Tibial nerve (tissue), 3 donors: Measurements from ENCODE around the gene JARID2.

Experiments used
- CTCF ChIP-seq, 5 experiments: fragments of 200-600 bp in 3 of 5; fragments of 450-650 bp in 2 of 5; sonication (generic) in 3 of 5; IDR thresholded peaks; one replicate each; pipeline ENCODE4 v1.5.1; 2016 to 2019; ENCODE audit warnings: antibody characterized with exemption in 5 of 5, mild to moderate bottlenecking in 3 of 5, moderate library complexity in 2 of 5
- POLR2A ChIP-seq, 2 donors: fragments of 450-650 bp; IDR thresholded peaks; one replicate each; pipeline ENCODE4 v1.6.1; 2017; ENCODE audit warnings: antibody characterized with exemption in 2 of 2, mild to moderate bottlenecking in 2 of 2, moderate library complexity in 2 of 2

- no peak for TF ChIP-seq CTCF (IDR thresholded peaks at IDR 0.05)
- no peak for TF ChIP-seq POLR2A (IDR thresholded peaks at IDR 0.05)
Measured at GRCh38 chr6:15491986-15492269, 246.1 kb downstream of the JARID2 start.
